ENCODE data around the gene SH3BGRL2.

- TF ChIP-seq, protein P1, sequence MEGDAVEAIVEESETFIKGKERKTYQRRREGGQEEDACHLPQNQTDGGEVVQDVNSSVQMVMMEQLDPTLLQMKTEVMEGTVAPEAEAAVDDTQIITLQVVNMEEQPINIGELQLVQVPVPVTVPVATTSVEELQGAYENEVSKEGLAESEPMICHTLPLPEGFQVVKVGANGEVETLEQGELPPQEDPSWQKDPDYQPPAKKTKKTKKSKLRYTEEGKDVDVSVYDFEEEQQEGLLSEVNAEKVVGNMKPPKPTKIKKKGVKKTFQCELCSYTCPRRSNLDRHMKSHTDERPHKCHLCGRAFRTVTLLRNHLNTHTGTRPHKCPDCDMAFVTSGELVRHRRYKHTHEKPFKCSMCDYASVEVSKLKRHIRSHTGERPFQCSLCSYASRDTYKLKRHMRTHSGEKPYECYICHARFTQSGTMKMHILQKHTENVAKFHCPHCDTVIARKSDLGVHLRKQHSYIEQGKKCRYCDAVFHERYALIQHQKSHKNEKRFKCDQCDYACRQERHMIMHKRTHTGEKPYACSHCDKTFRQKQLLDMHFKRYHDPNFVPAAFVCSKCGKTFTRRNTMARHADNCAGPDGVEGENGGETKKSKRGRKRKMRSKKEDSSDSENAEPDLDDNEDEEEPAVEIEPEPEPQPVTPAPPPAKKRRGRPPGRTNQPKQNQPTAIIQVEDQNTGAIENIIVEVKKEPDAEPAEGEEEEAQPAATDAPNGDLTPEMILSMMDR (IDR thresholded peaks at IDR 0.05), result no peak
- no peak for TF ChIP-seq EZH2 (IDR thresholded peaks at IDR 0.05; ENCODE audit: borderline replicate concordance, insufficient read depth, low read depth, low read length, poor library complexity, severe bottlenecking)
Measured at GRCh38 chr6:79657238-79657637, 26.1 kb downstream of the SH3BGRL2 start.

Data from B cell (primary cell).